GM19099 (cell line): ENCODE results near the gene PKP4.

Experiments used
- POLR2A ChIP-seq: IDR thresholded peaks from 3 replicates; pipeline ENCODE4 v1.6.1; 2011; ENCODE audit warnings: low read depth; ENCODE audit not compliant: insufficient read length; ENCODE audit errors: extremely low read depth

The PKP4 gene

GRCh38 chr2:158463496-158464095 is 6.8 kb downstream of the PKP4 start:
- TF ChIP-seq POLR2A = no peak

- no peak for TF ChIP-seq POLR2A
Observed at GRCh38 chr2:158464426-158465281, 7.9 kb downstream of the PKP4 start.

- no peak for TF ChIP-seq POLR2A
Observed at GRCh38 chr2:158467248-158467647, 10.5 kb downstream of the PKP4 start.

GRCh38 chr2:158473719-158474392 is 17.1 kb downstream of the PKP4 start:
- TF ChIP-seq POLR2A = no peak

- no peak for TF ChIP-seq POLR2A
Observed at GRCh38 chr2:158477202-158477601, 20.4 kb downstream of the PKP4 start.

GRCh38 chr2:158478237-158478636 is 21.5 kb downstream of the PKP4 start:
- no peak for TF ChIP-seq POLR2A

- TF ChIP-seq POLR2A = no peak
Observed at GRCh38 chr2:158478816-158479215, 22.1 kb downstream of the PKP4 start.

- TF ChIP-seq POLR2A = no peak
Observed at GRCh38 chr2:158481116-158481515, 24.4 kb downstream of the PKP4 start.

- no peak for TF ChIP-seq POLR2A
Observed at GRCh38 chr2:158482594-158482993, 25.8 kb downstream of the PKP4 start.

- no peak for TF ChIP-seq POLR2A
Observed at GRCh38 chr2:158484892-158485556, 28.3 kb downstream of the PKP4 start.

GRCh38 chr2:158486150-158486969 is 29.6 kb downstream of the PKP4 start:
- TF ChIP-seq POLR2A = no peak

- TF ChIP-seq POLR2A = no peak
Observed at GRCh38 chr2:158486970-158487325, 30.2 kb downstream of the PKP4 start.

GRCh38 chr2:158487419-158487818 is 30.7 kb downstream of the PKP4 start:
- TF ChIP-seq POLR2A = no peak

GRCh38 chr2:158488442-158489216 is 31.9 kb downstream of the PKP4 start:
- TF ChIP-seq POLR2A = no peak
